ENCODE data around the gene FGFRL1.

- peak; percentile 97; the same call in 1 of the 2 replicates for TF ChIP-seq ZC3H4 (CRISPR knock-in tag; IDR thresholded peaks at IDR 0.05; ENCODE audit: borderline replicate concordance)
- no peak; the same call in 1 of the 2 replicates for TF ChIP-seq TOE1 (CRISPR knock-in tag; IDR thresholded peaks at IDR 0.05)
- TF ChIP-seq ZNF790 (CRISPR knock-in tag; IDR thresholded peaks at IDR 0.05; ENCODE audit: borderline replicate concordance) = 0 out of 2 replicates have a peak, but pooled peaks have one; percentile 0
Observed at GRCh38 chr4:993111-994029, 18.1 kb upstream of the FGFRL1 start, which contains the start of gene SLC26A1.

All from HepG2 (cell line).